Breast epithelium (tissue), 3 donors: ENCODE measurements around the gene LYPD4.

Experiments
- POLR2A ChIP-seq: fragments of 450-650 bp; IDR thresholded peaks from one replicate; pipeline ENCODE4 v1.6.1; 2016; ENCODE audit warnings: antibody characterized with exemption, mild to moderate bottlenecking, moderate library complexity
- POLR2AphosphoS5 ChIP-seq, 3 donors: sonication (generic); formaldehyde crosslinking; IDR thresholded peaks; one replicate each; pipeline ENCODE4 v1.6.1; 2017; ENCODE audit warnings: antibody characterized with exemption in 3 of 3
- TF ChIP-seq, protein P1 (sequence below), 3 donors: fragments of 450-650 bp; IDR thresholded peaks; one replicate each; pipeline ENCODE4 v1.5.1; 2016 to 2017; ENCODE audit warnings: antibody characterized with exemption in 3 of 3, mild to moderate bottlenecking in 3 of 3, moderate library complexity in 3 of 3

DNA sequence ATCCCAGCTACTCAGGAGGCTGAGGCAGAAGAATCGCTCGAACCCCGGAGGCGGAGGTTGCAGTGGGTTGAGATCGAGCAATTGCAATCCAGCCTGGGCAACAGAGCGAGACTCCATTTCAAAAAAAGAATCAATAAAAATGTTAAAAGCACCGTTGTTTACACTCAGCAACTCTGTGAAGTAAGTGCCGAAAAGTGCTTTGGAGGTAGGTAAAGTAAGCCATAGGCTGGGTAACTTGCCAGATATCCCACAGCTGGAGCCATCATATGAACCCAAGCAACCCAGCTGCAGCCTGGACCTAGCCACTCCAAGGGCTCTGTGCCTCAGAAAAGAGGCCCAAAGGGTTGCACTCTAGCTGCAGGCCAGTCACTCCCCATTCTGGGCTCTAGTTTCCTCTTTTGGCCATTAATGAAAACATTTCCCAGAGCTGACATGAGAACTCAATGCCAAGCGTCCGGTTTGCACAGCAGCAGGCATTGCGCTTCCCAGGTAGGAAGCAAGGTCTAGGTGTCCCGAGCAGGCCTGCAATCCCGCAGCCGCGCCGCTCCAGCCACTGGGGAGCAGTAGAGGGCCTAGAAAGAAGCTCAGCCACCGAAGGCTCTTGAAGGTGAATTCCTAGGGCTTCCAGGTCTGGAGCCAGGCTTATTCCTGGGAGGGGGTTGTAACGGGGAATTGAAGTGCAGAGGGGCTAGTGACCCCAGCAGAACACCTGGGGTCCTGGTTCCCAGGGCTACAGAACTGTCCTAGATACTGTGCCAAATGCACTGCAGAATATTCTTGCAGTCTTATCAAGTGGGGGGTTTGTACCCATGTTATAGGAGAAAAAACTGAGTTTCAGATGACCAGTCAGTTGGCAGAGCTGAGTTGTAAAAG lies 28.5 kb upstream of the LYPD4 start:
- TF ChIP-seq, protein P1, sequence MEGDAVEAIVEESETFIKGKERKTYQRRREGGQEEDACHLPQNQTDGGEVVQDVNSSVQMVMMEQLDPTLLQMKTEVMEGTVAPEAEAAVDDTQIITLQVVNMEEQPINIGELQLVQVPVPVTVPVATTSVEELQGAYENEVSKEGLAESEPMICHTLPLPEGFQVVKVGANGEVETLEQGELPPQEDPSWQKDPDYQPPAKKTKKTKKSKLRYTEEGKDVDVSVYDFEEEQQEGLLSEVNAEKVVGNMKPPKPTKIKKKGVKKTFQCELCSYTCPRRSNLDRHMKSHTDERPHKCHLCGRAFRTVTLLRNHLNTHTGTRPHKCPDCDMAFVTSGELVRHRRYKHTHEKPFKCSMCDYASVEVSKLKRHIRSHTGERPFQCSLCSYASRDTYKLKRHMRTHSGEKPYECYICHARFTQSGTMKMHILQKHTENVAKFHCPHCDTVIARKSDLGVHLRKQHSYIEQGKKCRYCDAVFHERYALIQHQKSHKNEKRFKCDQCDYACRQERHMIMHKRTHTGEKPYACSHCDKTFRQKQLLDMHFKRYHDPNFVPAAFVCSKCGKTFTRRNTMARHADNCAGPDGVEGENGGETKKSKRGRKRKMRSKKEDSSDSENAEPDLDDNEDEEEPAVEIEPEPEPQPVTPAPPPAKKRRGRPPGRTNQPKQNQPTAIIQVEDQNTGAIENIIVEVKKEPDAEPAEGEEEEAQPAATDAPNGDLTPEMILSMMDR (IDR thresholded peaks at IDR 0.05) = peak in 2 of 3 donors; percentile 63 to 64
- TF ChIP-seq POLR2A (no peak), POLR2AphosphoS5 (IDR thresholded peaks at IDR 0.05) (no peak)
